ENCODE measurements around the gene KCNMA1. TPM values are rescaled to one million over a fixed set of nuclear protein-coding genes. Genes with fewer than 3 reads are reported as not detected.

The KCNMA1 gene
- total RNA-seq, 1 experiment from 2014 or later, result 1.8 TPM

DNA sequence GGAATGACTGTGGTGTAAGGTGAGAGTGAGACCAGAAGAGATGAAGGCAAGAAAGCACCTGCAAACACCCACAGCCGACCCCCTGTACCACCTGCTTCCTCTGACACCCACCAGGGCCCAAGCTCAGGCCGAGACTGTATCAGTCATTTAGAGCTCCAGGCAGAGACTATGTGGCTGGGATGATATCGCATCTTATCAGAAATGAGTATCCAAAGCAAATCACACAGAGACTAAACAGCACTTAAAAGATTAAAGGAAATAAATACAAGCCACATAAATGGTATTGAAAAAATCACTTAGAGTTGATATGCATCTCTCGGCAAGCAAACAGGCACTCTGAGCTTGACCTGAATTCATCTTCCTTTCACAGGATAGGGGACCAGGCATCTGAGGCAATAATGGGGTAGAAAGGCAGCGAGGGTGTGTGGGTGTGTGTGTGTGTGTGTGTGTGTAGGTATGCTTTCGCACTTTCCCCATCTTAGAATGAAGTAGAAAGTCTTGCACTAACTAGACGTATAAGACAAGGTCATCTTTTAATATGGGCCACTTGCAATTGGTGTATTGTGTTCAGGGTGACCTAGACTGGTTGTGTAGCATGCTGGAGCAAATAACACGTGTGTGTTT lies 665.9 kb downstream of the KCNMA1 start:
- no peaks in the 10 kb centered on the region for H3K9me3 ChIP-seq (replicated peaks)
- no peaks in the 10 kb centered on the region for H3K4me1 ChIP-seq (replicated peaks)
- peaks cover 2% of the 10 kb centered on the region; the same call in 1 of the 2 replicates for H3K27me3 ChIP-seq (replicated peaks)
- no peak for DNase-seq (ENCODE audit: low read depth in 1 of 2, low spot score in 2 of 2)
- no peak overlapping the region for H3K4me3 ChIP-seq
- H3K27ac ChIP-seq, result no peak overlapping the region
- no peaks in the 10 kb centered on the region for H3K36me3 ChIP-seq

- DNase-seq (ENCODE audit: low read depth in 1 of 2, low spot score in 2 of 2), result no peak
- H3K9me3 ChIP-seq (replicated peaks), result no peaks in the 10 kb centered on the region
- H3K36me3 ChIP-seq, result no peaks in the 10 kb centered on the region
- no peak overlapping the region for H3K27ac ChIP-seq
- H3K4me1 ChIP-seq (replicated peaks), result no peaks in the 10 kb centered on the region
- H3K4me3 ChIP-seq, result no peak overlapping the region
- peaks cover 2% of the 10 kb centered on the region; the same call in 1 of the 2 replicates for H3K27me3 ChIP-seq (replicated peaks)
Observed at GRCh38 chr10:76970711-76971519, 666.7 kb downstream of the KCNMA1 start.

DNA sequence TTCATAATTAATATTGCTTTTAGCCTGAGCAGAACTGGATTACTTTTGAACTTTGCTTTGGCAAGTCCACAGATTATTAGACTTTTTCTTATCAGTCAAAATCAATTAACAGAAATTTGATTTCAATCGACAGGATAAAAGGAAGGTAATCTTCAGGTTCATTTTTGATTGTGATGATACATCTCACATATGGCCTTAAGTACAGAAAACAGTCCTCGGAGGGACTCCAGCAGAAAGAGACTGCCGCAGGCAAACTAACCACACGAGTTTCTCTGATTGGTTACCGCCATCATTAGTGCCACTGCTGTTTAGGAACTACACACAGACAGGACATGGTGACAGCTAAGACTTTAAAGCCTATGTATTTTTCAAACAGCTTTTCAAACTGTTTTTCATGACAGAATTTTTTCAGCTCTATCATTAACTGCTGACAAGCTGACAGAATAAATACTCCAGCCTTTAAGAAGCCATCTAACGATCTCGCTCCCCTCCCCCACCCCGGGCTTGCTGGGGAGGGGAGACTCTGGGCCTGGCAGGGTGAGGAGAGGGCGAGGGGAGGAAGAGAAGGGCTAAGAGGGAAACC lies 668.2 kb downstream of the KCNMA1 start:
- Histone ChIP-seq H3K4me1 (replicated peaks) (no peaks in the 10 kb centered on the region), H3K9me3 (replicated peaks) (no peaks in the 10 kb centered on the region), H3K27ac (no peak overlapping the region), H3K36me3 (no peaks in the 10 kb centered on the region), H3K27me3 (replicated peaks) (peaks cover 2% of the 10 kb centered on the region; the same call in 1 of the 2 replicates), H3K4me3 (no peak overlapping the region)
- no peak for DNase-seq (ENCODE audit: low read depth in 1 of 2, low spot score in 2 of 2)

DNA sequence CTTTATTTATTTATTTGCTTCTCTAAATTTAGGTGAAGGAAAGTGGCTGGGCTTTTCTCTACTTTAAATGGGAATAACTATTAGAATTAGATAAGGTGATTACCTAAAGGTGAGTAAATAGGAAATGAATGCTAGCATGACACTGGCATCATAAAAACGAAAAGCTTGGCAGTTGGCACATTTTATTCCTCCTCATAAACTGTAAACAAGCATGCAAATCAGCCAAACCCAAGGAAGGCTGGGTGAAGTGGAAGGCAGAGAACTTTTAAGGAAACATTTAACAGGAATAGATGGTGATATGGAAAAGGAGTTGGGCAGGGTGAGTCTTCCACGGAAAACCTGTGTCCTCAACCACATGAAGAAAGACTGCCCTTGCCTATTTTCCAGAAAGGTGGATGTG lies 669.1 kb downstream of the KCNMA1 start:
- no peak for DNase-seq (ENCODE audit: low read depth in 1 of 2, low spot score in 2 of 2)
- H3K27me3 ChIP-seq (replicated peaks), result peaks cover 2% of the 10 kb centered on the region; the same call in 1 of the 2 replicates
- no peak overlapping the region for H3K27ac ChIP-seq
- H3K9me3 ChIP-seq (replicated peaks), result no peaks in the 10 kb centered on the region
- H3K4me1 ChIP-seq (replicated peaks), result no peaks in the 10 kb centered on the region
- no peaks in the 10 kb centered on the region for H3K36me3 ChIP-seq
- H3K4me3 ChIP-seq, result no peak overlapping the region

- Histone ChIP-seq H3K4me3 (no peak overlapping the region), H3K36me3 (no peaks in the 10 kb centered on the region), H3K27me3 (replicated peaks) (no peaks in the 10 kb centered on the region; the same call in 1 of the 2 replicates), H3K4me1 (replicated peaks) (no peaks in the 10 kb centered on the region), H3K27ac (no peak overlapping the region), H3K9me3 (replicated peaks) (no peaks in the 10 kb centered on the region)
- no peak for DNase-seq (ENCODE audit: low read depth in 1 of 2, low spot score in 2 of 2)
Observed at GRCh38 chr10:76962851-76963250, 674.8 kb downstream of the KCNMA1 start.

DNA sequence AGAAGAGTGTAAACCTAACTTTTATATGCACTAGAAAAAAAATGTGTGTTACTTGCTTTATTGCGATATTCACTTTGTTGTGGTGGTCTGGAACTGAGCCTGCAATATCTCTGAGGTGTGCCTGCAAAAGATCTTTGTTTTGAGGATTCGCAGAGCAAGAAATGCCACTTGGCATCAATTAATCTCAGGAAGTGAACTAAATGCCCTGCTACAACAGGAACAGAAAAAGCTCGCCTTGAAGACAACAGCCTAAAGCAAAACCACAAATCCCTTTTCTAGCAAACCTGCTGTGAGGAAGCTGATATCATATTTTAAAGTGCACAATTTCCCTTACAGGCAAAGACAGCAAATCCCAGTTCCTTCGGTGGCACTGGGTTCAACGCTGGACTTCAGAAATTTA lies 675.8 kb downstream of the KCNMA1 start:
- Histone ChIP-seq H3K4me1 (replicated peaks) (no peaks in the 10 kb centered on the region), H3K27me3 (replicated peaks) (no peaks in the 10 kb centered on the region), H3K27ac (no peak overlapping the region), H3K9me3 (replicated peaks) (no peaks in the 10 kb centered on the region), H3K4me3 (no peak overlapping the region), H3K36me3 (no peaks in the 10 kb centered on the region)
- no peak for DNase-seq (ENCODE audit: low read depth in 1 of 2, low spot score in 2 of 2)

- H3K9me3 ChIP-seq (replicated peaks), result no peaks in the 10 kb centered on the region
- H3K4me1 ChIP-seq (replicated peaks), result no peaks in the 10 kb centered on the region
- H3K4me3 ChIP-seq, result no peak overlapping the region
- no peak for DNase-seq (ENCODE audit: low read depth in 1 of 2, low spot score in 2 of 2)
- H3K27me3 ChIP-seq (replicated peaks), result no peaks in the 10 kb centered on the region
- H3K27ac ChIP-seq, result no peak overlapping the region
- no peaks in the 10 kb centered on the region for H3K36me3 ChIP-seq
Observed at GRCh38 chr10:76959111-76959510, 678.5 kb downstream of the KCNMA1 start.

DNA sequence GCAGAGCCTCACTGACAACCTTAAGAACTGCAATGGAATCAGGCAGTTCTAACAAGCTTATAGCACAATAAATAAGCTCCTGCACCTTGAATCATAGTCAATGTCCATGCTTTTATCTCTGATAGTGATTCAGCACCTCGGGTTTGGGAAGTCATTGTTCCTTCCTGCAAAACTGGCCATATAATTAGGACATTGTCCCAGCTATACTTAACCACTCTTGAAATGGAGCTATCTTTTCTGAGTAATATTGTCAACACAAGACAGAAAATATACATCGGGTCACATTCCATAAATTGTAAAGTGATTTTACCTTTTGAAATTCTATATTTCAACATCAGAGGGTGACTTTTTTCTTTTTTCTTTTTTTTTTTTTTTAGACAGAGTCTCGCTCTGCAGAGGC lies 682.8 kb downstream of the KCNMA1 start:
- no peak for DNase-seq (ENCODE audit: low read depth in 1 of 2, low spot score in 2 of 2)
- no peaks in the 10 kb centered on the region for H3K4me1 ChIP-seq (replicated peaks)
- H3K4me3 ChIP-seq, result no peak overlapping the region
- H3K9me3 ChIP-seq (replicated peaks), result no peaks in the 10 kb centered on the region
- no peaks in the 10 kb centered on the region for H3K36me3 ChIP-seq
- H3K27ac ChIP-seq, result no peak overlapping the region
- no peaks in the 10 kb centered on the region for H3K27me3 ChIP-seq (replicated peaks)

DNA sequence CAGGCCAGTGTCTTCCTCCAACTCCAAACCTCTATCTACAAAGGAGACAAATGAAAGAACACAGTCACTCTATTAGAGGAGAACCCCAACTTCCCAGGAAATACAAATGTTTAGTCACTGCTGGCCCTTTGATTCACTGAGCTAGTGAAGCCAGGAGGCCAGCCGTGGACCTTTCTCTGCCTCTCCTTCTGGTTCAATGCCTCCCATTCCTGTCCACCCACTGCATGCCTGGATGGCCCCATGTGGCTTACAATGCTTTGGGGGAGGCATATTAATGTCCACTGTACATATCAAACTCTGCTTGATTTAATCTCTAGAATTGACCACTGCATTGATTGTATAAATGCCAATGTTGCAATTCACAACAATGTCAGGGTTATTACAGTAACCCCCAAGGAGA lies 687.3 kb downstream of the KCNMA1 start:
- Histone ChIP-seq H3K36me3 (no peaks in the 10 kb centered on the region), H3K4me3 (no peak overlapping the region), H3K9me3 (replicated peaks) (no peaks in the 10 kb centered on the region), H3K27ac (no peak overlapping the region), H3K27me3 (replicated peaks) (no peaks in the 10 kb centered on the region), H3K4me1 (replicated peaks) (no peaks in the 10 kb centered on the region)
- no peak for DNase-seq (ENCODE audit: low read depth in 1 of 2, low spot score in 2 of 2)

GRCh38 chr10:76946270-76946669 lies 691.3 kb downstream of the KCNMA1 start:
- no peaks in the 10 kb centered on the region for H3K27me3 ChIP-seq (replicated peaks)
- no peak for DNase-seq (ENCODE audit: low read depth in 1 of 2, low spot score in 2 of 2)
- H3K4me3 ChIP-seq, result no peak overlapping the region
- H3K9me3 ChIP-seq (replicated peaks), result no peaks in the 10 kb centered on the region
- H3K27ac ChIP-seq, result no peak overlapping the region
- H3K4me1 ChIP-seq (replicated peaks), result no peaks in the 10 kb centered on the region
- no peaks in the 10 kb centered on the region for H3K36me3 ChIP-seq

- Histone ChIP-seq H3K9me3 (replicated peaks) (no peaks in the 10 kb centered on the region), H3K36me3 (no peaks in the 10 kb centered on the region), H3K27me3 (replicated peaks) (no peaks in the 10 kb centered on the region), H3K4me1 (replicated peaks) (no peaks in the 10 kb centered on the region), H3K27ac (no peak overlapping the region), H3K4me3 (no peak overlapping the region)
- DNase-seq (ENCODE audit: low read depth in 1 of 2, low spot score in 2 of 2), result no peak
Observed at GRCh38 chr10:76945166-76945565, 692.4 kb downstream of the KCNMA1 start.

DNA sequence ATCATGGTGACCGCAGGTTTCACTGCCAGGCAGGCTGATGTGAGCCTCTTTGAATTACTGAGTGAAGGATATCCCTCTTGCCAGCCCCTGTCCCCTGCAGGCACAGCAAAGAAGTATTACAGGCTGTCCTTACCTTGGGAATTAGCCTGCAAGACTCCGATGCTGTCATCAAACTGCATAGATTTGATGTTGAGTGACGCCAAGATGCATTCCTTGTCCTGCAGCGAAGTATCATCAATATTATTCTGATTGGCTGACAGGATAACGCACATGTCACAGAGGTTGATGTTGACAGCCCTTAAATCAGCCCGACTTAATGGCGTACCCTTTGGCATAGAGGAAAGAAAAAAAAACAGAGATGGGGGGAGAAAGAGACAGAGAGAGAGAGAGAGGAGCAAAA lies 693.0 kb downstream of the KCNMA1 start:
- no peaks in the 10 kb centered on the region for H3K4me1 ChIP-seq (replicated peaks)
- no peaks in the 10 kb centered on the region for H3K36me3 ChIP-seq
- H3K27me3 ChIP-seq (replicated peaks), result no peaks in the 10 kb centered on the region
- H3K9me3 ChIP-seq (replicated peaks), result no peaks in the 10 kb centered on the region
- H3K4me3 ChIP-seq, result no peak overlapping the region
- H3K27ac ChIP-seq, result no peak overlapping the region
- DNase-seq (ENCODE audit: low read depth in 1 of 2, low spot score in 2 of 2), result no peak

DNA sequence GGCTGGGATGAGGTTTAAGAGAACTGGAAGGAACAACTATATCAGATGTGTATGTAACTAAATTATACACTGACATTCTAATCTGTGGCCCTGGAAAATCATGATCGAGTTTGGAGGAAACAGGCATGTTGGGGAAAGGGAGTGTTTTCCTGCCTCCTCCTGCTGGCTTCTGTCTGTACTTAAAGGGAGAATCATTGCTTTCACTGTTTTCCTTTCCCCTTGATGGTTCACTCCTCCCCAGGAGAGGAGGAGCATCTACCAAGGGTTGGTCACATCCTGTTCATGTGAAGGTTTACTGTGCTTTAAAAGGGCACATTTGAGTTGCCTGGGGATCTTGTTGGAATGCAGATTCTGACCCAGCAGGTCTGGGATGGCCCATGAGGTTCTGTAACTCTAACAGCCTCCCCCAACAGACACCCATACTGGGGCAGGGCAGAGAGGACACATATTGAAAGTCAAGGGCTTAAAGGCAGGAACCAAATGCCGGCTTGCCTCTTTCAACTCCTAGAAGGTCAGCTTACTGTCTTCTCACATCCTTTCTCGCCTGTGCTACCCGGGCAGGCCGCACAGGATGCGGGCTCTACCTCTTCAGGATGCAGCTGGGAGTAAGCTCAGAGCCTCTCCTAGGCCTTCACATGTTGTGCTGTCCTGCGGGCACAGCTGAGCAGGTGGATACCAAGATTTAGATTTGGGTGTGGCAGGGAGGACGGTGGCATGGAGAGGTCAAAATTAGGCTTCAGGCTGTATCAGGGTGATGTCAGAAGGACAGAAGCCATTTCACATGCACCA lies 694.8 kb downstream of the KCNMA1 start:
- H3K36me3 ChIP-seq, result no peaks in the 10 kb centered on the region
- no peaks in the 10 kb centered on the region for H3K9me3 ChIP-seq (replicated peaks)
- H3K27ac ChIP-seq, result no peak overlapping the region
- H3K27me3 ChIP-seq (replicated peaks), result no peaks in the 10 kb centered on the region
- no peaks in the 10 kb centered on the region for H3K4me1 ChIP-seq (replicated peaks)
- H3K4me3 ChIP-seq, result no peak overlapping the region
- no peak for DNase-seq (ENCODE audit: low read depth in 1 of 2, low spot score in 2 of 2)

Data from SJSA1 (cell line).